HEK293T (cell line): ENCODE results near the gene CHM.

Source experiments
- ARNT ChIP-seq: fragments of 450-650 bp; IDR thresholded peaks from 2 replicates; pipeline ENCODE4 v1.6.1; 2017; ENCODE audit warnings: mild to moderate bottlenecking
- ELF4 ChIP-seq: fragments of 450-650 bp; IDR thresholded peaks from 2 replicates; pipeline ENCODE4 v1.6.1; 2017; ENCODE audit warnings: antibody characterized with exemption
- FOXA1 ChIP-seq: fragments of 450-650 bp; IDR thresholded peaks from 2 replicates; pipeline ENCODE4 v1.6.1; 2016; ENCODE audit warnings: mild to moderate bottlenecking
- FOXM1 ChIP-seq: fragments of 450-650 bp; IDR thresholded peaks from 2 replicates; pipeline ENCODE4 v1.6.1; 2017; ENCODE audit warnings: mild to moderate bottlenecking, borderline replicate concordance
- HDGF ChIP-seq: fragments of 450-650 bp; IDR thresholded peaks from 2 replicates; pipeline ENCODE4 v1.6.1; 2017; ENCODE audit warnings: antibody characterized with exemption, borderline replicate concordance
- LEF1 ChIP-seq: fragments of 450-650 bp; IDR thresholded peaks from 2 replicates; pipeline ENCODE4 v1.6.1; 2017; ENCODE audit warnings: mild to moderate bottlenecking, borderline replicate concordance
- NFRKB ChIP-seq: fragments of 450-650 bp; IDR thresholded peaks from 2 replicates; pipeline ENCODE4 v1.6.1; 2016; ENCODE audit warnings: mild to moderate bottlenecking, moderate library complexity
- PKNOX1 ChIP-seq: fragments of 450-650 bp; IDR thresholded peaks from 2 replicates; pipeline ENCODE4 v1.6.1; 2016
- SUZ12 ChIP-seq: fragments of 450-650 bp; IDR thresholded peaks from 2 replicates; pipeline ENCODE4 v1.6.1; 2016; ENCODE audit warnings: mild to moderate bottlenecking
- ZNF384 ChIP-seq: fragments of 450-650 bp; IDR thresholded peaks from 2 replicates; pipeline ENCODE4 v1.6.1; 2016

DNA sequence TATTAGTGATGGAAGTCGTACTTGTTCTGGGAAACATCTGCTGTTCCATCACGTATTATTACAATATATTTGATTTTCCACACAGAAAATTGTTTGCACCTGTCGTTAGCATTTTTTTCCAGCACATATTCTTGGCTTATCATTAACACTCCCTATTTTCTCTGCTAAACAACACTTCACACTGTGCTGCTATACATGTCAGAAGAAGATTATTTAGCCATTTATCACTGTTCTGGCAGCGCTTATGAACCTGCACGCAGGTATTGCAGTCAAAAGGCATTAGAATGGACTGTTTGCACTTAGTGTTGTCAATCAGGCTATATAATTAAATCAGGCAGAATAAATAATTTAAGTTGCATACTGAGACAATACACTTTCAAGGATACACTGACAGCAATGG is 218.6 kb downstream of the CHM start:
- TF ChIP-seq ZNF384 (no peak), FOXM1 (no peak), SUZ12 (no peak), LEF1 (no peak), PKNOX1 (no peak), NFRKB (no peak), ELF4 (no peak), FOXA1 (no peak), ARNT (no peak), HDGF (no peak)
